Measurements from ENCODE around the gene ASZ1.
"Not testable (repeated sequence)": the region's sequence is repeated elsewhere in the genome, so short reads cannot be mapped to it uniquely, and the experiment has no call there.

The ASZ1 gene, protein sequence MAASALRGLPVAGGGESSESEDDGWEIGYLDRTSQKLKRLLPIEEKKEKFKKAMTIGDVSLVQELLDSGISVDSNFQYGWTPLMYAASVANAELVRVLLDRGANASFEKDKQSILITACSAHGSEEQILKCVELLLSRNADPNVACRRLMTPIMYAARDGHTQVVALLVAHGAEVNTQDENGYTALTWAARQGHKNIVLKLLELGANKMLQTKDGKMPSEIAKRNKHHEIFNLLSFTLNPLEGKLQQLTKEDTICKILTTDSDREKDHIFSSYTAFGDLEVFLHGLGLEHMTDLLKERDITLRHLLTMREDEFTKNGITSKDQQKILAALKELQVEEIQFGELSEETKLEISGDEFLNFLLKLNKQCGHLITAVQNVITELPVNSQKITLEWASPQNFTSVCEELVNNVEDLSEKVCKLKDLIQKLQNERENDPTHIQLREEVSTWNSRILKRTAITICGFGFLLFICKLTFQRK

DNA sequence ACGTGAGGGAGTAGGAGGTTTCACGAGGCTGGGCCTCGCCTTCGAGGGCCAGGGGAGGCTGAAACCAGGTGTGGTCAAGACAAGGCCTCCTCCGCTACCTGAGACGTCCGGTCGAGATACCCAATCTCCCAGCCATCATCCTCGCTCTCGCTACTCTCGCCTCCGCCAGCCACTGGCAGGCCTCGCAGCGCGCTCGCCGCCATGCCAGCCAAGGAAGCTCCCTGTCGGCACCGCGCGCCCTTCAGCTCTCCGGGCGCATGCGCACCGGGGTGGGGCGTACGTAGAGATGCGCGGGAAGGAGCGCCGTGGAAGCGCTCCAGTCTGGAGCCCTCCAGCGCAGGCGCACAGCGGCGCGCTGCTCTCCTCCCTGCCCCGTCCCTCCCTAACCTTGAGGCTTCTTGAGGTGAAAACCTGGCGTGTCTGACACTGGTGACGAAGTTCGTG, at the start of gene ASZ1:
TSS of gene ASZ1 (minus strand) at position 236 of the 444 bp plus-strand sequence. CDS start at position 203, 33 bp downstream.
- DNase-seq: no peak

DNA sequence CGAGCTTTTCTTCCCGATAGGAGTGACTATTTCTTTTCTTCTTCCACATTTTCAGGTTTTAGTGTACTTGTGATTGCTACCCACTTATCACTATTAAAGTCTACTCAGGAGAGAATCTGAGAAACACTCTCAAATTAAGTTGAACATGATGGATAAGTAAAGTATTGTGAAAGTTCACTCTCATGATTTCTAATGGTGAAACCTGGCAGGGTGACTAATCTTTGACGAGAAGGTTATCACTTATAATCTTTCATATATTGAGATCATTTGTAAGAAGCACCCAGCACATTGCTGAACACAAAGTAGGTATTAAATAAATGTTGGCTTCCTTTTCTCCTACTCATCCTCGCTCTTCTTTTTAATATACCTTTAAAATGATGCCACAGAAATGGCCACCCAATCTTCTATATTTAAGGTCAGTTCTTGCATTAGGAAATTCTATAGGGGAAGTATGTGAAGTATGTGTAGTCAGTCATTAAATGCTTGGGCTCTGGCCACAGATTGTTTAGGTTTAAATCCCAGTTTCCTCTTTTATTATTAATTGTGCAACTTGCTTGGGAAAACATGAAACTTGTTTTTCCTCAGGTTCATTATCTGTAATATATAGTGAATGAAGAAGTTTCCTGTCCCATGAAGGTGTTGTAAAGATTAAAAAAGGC, 49.4 kb upstream of the ASZ1 start:
- DNase-seq: no peak

DNA sequence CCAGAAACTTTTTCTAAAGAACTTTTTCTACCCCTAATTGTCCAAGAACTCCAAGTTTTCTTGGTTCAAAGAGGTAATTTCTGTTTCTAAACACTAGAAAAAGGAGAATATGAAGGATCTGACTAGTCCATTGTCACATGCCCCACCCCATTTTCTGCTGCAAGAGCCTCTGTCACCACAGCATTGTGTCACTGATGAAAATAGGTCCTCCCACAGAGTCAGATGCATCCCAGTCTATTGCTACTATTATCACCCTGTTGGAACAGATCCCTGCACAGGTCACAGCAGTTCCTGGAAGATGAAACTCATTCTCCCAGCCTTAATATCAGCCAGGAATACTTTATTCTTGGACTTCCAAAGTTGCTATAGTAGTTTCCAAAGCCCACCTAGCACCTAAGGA, 45.0 kb upstream of the ASZ1 start:
- no peak for DNase-seq

DNA sequence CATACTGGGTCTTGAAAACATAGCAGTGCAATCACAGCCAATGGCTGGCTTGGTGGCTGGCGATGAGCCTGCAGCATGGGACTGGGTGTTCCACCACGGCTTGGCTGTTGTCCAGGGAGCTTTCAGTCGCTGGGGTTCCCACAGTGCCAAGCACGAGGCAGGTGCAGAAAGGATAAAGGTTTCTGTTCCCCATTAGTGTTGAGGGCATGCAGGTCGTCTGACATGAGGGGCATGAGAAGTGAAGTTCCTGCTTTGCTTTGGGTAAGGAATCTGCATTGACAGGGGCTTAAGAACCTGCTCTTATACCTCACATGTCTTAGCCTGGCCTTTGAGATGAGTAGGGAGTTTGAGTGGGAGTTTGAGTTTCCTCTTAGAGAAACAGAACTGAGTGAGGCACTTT, 43.5 kb upstream of the ASZ1 start:
- no peak for DNase-seq

DNA sequence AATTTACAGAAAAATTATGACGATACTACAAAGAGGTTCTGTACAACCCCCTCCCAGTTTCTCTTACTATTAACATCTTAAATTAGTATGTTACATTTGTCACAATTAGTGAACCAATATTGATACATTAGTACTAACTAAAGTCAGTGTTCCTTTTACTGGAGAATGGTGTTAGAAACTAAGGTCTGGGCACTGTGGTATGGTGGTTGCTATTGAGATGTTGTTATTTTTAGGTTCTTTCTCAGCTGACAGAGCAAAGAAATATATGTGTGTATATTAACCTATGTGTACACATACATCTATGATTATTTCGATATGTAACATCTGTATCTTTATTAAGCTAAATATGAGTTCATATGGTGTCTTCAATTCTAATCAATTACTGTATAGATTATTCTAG, 40.9 kb upstream of the ASZ1 start:
- DNase-seq: no peak

DNA sequence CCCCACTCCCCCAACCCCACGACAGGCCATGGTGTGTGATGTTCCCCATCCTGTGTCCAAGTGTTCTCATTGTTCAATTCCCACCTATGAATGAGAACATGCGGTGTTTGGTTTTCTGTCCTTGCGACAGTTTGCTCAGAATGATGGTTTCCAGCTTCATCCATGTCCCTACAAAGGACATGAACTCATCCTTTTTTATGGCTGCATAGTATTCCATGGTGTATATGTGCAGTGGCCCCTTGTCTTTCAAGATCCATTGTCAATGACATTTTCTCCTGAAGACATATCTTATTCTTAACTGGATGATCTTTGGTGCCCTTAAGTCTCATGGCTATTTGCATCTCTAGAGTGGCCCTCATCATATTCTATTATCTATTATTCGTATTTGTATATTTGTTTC, 33.5 kb upstream of the ASZ1 start:
- DNase-seq: not testable (repeated sequence)

DNA sequence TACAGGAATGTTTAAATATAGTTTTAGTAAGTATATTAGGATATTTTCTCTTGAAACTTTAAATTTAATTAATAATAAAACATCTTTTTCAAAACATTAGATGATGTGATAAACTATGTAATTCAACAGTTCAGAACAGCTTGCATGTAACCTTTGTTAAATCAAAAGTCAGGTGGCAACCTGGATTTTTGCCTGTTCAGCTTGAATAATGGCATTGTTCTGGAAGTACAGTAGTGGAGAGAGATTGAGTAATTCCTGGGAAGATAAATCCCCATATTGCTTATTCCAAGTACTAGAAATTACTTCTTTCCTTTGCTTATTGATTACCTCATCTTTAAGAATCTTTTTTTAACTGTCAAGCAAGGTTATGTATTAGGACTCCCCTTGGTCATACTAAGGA, 32.4 kb upstream of the ASZ1 start:
- no peak for DNase-seq

DNA sequence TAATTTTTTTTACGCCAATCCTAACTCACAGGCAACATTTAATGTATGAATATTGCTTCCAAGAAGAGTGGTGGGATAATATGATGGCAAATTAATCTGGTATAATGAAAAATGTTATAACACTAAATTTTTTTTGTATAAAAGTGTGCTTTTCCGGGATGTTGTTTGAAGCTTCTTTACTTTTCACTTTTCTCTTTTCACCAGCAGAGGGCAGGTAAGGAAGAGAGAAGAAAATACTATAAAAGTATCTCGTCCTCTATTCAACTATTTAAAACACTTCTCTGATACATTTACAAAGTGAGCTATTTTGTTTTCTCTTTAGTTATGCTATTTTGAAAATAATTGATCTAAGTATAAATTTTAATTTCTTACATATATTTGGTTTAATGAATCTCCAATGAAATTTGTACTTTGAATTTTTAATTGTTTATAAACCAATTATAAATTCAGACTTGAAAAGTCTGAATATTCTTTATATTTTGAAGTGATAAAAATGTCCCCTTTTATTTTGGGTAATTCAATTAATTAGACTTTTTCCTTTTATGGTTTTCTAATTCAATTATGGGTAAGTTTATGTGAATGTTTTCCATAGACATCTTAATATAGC, 31.8 kb upstream of the ASZ1 start:
- no peak for DNase-seq

DNA sequence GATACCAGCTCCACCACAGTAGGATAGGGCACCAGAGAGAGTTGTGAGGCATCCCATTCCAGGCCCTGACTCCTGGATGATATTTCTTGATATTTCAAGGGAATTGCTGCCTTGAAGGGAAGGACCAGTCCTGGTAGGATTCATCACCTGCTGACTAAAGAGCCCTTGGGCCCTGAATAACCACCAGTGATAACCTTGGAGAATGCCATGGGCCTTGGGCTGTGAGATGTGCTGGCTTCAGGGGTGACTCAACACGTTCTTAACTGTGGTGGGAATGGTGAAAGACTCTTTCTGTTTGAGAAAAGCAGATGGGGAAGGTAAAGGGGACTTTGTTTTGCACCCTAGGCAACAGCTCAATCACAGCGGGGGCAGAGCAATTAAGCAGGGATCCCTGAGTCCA, 21.4 kb upstream of the ASZ1 start:
- no peak for DNase-seq

DNA sequence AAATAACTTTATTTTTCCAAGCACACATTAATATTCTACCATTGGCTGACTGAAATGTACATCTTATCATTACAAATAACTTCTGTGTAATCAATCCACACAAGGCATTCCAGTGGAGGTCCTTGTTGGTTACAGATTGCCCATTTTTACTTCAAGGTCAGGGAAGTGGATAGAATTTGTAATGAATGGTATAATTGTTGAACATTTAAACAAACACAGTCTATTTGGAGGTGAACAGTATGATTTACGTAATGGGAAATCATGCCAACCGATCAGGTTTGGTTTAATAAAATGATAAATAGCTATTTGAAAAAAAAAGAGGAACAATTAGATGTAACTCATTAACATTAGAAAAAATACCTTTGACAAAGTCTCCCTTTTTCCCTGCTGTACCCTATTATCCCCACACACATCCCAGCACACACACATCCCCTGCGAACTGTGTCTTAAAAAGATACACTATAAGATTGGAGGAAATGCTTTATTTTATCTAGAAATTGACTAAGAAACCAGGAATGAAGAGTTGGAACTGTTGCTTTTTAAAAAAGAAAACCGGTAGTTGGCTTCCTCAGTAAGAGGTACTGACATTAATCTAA, 19.0 kb upstream of the ASZ1 start:
- DNase-seq: no peak

DNA sequence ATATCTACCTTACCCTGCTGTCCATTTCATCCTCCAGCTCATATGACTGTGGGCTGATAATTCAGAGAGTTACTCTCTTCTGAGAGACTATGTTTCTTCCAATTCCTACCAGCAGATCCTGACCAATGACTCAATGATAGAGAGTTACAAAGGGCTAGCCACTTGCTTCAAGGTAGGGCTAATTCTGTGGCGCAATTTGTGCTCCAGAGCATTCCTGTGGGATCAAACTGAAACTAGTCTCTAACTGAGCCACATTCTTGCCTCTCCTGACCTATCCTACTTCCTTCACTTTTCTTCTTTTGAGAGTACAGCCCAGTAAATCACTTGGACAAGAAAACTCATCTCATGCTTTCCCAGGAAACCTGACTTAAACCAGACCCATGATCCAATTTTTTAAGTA, 17.9 kb upstream of the ASZ1 start:
- DNase-seq: no peak

DNA sequence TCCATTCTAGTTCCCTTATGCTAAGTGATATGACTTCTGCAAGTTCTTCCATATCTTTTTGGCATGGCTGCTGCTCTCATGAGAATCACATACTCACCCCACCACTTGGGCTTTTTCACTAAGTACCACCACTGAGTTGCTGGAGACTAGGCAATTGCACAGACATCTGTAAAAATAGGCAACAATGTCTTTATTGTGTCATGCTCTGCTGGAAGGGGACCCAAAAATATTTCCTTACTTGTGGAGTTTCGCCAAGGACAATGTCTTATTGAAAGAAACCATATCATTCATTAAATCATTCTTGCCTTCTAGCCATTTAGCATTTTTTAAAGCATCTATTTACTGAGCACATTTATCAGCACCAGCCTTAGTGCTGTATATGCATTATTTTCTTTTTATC, 17.4 kb upstream of the ASZ1 start:
- DNase-seq: no peak

DNA sequence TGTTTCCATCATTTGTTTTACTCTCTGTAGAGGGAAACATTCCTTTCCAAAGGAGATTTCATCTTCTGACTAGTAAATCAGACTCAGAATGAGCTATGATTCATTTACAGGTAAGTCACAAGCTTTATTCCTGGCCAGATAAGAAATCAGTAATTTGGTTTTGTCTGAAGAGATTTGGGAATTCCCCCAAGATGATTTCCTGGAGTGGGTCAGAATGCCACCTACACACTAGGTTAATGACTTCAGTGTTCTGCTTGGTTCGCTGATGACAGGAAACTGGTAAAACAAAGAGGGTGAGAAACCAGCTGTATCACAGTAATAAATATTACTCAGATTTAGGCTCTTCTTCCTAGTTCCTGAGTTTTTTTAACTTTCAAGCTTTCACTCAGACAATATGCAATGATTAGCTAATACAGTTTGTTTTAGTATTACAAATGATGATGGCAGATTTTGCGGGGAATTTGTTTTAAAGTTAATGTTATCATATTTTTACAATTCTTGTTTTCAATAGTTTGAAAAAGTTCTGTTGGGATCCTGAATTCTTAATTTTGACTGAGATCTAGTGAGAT, 8.3 kb upstream of the ASZ1 start:
- no peak for DNase-seq

DNA sequence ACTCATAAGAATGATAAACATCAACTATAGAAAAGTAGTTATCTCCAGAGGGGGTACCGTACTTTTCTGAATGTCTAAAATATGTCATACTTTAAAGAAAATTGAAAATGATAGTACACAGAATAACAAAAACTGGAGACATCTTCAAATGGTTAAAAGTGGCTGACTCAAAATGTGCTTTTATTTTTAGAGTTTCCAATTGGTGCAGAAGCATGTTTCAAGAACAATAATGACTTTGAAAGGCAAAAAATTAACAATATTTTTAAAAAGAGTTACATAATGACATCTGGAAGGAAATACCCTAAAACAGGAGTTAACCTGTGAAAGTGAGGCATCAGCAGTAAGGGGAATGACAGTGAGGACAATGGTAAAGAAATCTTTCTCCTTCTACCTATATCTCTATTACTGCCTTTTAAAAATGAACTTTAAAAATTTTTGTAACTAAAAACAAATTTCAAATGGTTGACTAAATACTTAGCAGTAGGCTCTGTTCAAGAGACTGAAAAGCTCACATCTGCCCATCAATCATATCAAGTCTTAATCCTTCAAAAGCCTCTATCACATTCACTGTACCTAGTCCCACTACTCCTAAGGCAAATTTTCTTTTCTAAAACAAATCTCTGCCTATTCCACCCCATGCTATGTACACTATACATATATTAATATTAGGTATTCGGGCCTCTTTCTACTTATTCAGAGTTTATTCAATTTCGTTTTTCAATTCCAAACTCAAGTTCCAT, 3.0 kb downstream of the ASZ1 start:
- no peak for DNase-seq

DNA sequence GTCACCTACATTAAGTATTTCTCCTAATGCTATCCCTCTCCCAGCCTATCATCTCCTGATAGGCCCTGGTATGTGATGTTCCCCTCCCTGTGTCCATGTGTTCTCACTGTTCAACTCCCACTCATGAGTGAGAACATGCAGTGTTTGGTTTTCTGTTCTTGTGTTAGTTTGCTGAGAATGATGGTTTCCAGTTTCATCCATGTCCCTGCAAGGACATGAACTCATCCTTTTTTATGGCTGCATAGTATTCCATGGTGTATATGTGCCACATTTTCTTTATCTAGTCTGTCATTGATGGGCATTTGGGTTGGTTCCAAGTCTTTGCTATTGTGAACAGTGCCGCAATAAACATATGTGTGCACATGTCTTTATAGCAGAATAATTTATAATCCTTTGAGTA, 12.7 kb downstream of the ASZ1 start:
- DNase-seq: not testable (repeated sequence)

DNA sequence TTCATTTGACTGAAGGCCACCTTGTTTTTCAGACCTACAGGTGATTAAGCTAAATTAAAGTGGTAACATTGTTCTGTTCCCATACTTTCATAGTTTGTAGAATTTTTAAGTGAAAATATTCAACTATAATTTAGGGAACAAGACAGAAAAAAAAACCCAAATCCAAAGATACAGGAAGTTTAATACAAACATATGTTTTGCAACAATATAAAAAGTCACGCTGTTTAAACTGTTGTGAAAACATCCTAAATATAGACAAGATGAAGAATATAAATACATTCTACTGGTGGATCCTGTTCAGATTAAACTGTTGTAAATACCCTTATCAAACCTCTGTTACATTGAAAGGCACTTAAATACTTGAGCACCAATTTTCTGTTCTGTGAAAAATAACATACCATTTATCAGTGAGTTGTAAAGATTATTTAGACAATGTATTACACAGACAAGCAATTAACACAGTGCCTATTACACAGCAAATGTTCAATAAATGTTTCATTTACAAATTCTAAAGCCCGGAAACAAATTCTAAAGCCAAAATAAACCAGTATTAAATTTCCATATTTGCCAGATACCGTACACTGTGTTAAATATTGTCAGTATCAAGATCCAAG, 14.2 kb downstream of the ASZ1 start:
- DNase-seq: no peak

DNA sequence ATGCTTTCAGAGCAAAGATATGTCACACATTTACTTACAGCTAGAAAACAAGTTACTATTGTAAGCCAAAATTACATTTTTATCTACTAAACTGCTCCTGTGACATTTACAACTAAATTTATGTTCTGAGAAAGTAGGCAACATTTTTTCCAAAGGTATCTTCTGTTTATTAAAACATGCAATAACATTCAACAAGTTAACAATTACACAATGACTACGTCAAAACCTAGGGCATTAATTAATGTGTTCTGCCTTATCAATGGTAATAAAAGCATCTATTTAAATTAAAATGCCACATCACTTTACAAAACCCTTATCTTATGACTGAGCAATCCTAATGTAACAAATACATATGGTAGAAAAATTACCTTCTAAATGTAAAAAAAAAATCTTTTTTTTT, 14.9 kb downstream of the ASZ1 start:
- DNase-seq: no peak

DNA sequence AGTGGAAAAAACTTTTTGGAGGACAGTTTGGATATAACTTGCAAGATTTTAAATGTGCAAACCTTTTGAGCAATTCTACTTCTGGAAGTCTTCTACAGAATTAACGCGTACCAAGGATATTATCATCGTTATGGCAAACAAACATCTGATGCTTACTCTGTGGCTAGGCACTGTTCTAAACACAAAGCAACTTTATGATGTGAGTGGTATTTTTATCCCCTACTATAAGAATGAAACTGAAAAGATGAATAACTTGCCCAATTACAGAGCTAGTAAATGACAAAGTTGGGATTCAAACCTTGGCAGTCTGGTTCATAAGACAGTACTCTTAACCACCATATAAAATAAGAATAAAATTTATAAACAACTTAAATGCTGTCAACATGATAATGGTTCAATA, 15.8 kb downstream of the ASZ1 start:
- no peak for DNase-seq

DNA sequence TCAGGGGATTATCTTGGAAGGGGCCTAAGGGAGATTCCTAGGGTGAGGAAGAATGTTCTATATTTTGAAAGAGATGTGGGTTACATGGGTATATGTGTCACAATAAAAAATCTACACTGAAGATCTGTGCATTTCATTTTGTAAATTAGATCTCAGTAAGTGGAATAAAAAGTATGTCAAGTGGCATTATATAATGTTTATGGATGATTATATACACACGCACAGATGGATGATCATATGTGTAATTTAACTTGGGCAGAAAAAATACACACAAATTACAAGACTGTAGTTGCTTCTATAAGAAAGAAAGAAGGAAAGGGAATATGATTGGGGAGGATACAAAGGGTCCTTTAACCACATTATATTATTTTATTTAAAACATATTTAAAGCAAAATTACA, 18.5 kb downstream of the ASZ1 start:
- DNase-seq: no peak

DNA sequence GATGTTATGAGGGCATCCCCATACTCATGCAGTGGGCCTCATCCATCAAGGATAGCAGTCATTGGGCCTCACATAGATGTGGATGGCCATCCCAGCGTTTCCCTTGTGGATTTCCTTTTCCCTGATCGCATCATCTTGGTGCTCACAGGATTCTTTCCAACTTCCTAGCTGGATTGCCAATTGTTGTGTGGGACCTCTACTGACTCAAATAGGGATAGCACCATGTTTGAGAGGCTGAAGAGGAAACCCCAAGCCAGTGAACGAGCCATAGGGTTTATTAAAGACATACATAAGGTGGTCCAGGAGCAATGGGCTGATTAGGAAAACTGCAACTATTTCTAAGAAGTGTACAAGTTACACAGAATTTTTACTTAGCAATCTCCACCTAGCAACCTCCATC, 21.8 kb downstream of the ASZ1 start:
- no peak for DNase-seq

DNA sequence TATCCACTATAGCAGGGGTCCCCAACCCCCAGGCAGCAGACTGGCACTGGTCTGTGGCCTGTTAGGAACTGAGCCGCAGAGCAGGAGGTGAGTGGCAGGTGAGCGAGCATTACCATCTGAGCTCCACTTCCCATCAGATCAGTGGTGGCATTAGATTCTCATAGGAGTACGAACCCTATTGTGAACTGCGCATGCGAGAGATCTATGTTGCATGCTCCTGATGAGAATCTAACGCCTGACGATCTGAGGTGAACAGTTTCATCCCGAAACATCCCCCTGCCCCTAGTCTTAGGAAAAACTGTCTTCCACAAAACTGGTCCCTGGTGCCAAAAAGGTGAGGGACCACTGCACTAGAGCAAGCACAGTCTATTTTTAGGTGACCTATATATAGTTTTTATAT, 23.6 kb downstream of the ASZ1 start:
- DNase-seq: no peak

DNA sequence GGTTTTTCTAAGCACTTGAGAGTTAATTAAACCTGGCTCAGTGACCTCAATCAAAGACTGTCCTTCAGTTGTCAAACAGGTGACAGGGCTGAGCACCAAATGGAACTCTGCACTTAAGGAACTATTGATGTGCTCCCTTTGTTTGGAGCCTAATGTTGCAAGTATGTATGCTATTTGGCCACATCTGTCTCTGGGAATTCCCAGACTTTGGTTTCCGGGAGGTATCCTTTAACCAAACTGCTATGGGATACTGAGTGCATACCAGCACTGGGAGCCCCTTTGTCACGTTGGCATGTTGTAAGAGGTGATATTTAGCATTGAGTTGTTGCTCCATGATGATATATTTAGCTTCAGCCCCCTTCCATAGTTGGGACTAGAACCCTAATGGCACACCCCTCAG, 25.2 kb downstream of the ASZ1 start:
- no peak for DNase-seq
